HG02973 (cell line): ENCODE measurements around the gene ANKS1A.

ENCODE experiments used
- ATAC-seq: cut with Tn5 transposase; IDR thresholded peaks from one replicate; pipeline ENCODE4 v1.9.1; 2021; ENCODE audit warnings: moderate library complexity; ENCODE audit not compliant: unreplicated experiment

ANKS1A gene

GRCh38 chr6:34953061-34954025 lies 64.3 kb downstream of the ANKS1A start:
- ATAC-seq, result no peak

DNA sequence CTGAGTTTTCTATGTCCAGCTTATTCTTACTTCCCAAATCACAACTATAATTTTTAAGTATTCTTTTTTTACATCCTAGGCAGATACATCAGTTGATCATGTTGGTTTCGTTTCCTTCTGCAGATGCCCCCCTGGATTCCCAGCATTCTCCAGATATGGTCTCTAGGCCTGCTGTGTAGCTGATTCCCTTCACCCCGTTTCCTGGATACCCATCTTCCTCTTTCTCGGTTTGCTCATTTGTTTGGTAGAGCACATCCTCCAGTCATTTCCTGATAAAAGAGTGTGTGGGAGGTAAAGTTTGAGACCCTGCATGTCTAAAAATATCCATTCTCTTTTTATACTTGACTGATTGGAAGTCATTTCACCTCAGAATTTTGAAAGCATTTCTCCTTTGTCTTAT lies 66.4 kb downstream of the ANKS1A start:
- no peak for ATAC-seq

DNA sequence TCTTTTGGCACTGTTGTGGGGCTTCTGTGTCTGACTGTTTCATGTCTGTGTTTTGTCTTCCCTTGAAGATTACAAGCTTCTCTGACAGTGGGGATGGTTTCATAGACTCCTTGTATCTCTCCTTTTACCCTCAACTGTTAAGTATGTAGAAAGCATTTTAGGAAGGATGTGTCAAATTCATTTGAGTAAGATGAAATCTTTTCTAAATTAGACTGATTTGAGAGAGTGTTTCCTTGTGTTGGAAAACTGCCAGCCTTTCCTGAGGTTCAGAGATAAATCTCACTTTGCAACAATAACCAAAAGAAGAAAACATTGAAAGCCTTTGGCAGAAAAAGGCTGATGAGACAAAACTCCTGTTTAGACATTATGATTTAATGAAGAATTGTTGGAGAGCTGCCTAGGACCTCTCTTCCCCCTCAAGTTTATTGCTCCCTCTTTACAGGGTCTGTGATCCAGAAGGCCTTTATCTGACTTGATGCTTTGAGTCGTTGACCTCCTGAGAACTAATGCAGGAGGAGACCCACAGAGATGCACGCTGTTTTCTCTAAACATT lies 68.3 kb downstream of the ANKS1A start:
- no peak for ATAC-seq

GRCh38 chr6:34958734-34959133 lies 69.7 kb downstream of the ANKS1A start:
- ATAC-seq, result no peak

- ATAC-seq, result no peak
Observed at GRCh38 chr6:34959224-34959623, 70.2 kb downstream of the ANKS1A start.

- ATAC-seq, result no peak
Observed at GRCh38 chr6:34961082-34961481, 72.0 kb downstream of the ANKS1A start.

DNA sequence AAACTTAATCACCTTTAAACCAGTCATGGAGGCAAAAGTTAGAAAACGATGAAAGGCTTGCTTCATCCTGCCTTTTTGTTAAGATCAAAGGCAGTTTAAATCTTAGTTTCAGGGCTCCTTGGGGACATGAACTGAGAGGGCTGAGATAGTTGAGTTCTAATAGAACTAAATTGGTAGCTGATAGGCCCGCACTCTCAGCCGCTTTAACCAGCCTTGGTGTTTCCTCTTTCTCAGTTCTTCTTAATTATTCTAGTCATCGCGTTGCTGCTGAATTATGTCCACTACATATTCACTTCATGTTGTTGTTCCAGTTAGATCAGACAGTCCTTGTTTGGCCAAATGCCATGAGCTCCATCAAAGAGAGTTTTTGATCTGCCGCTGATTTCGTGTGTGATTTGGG lies 72.5 kb downstream of the ANKS1A start:
- ATAC-seq, result no peak

DNA sequence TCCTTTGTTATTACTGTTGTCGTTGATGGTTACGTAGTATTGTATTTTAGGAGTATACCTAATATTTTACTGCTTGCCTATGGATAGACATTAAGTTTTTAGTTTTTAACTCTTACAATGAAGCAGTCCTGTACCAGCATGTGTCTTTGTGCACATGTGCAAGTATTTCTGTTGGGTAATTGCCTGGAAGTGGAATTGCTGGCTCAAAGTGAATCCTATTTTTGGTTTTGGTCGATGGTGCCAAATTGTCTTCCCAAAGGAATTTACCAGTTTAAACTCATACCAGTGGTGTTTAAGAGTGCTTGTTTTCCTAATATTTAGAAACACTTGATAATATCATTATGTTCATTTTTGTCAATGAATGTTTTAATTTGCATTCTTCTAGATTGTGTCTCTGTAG lies 75.5 kb downstream of the ANKS1A start:
- no peak for ATAC-seq

DNA sequence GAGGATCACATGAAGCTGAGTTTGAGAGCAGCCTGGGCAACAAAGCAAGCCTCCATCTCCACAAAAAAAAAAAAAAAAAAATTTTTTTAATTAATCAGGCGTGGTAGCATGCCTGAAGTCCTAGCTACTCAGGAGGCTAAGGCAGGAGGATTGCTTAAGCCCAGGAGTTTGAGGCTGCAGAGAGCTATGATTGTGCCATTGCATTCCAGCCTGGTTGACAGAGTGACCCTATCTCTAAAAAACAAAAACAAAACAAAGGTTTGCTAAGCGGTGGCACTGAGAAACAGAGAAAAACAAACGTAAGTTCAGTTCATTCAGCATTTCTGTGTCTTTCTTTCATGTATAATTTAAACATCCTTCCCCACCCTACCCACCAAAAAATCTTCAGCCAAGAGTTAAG lies 78.4 kb downstream of the ANKS1A start:
- ATAC-seq, result no peak

DNA sequence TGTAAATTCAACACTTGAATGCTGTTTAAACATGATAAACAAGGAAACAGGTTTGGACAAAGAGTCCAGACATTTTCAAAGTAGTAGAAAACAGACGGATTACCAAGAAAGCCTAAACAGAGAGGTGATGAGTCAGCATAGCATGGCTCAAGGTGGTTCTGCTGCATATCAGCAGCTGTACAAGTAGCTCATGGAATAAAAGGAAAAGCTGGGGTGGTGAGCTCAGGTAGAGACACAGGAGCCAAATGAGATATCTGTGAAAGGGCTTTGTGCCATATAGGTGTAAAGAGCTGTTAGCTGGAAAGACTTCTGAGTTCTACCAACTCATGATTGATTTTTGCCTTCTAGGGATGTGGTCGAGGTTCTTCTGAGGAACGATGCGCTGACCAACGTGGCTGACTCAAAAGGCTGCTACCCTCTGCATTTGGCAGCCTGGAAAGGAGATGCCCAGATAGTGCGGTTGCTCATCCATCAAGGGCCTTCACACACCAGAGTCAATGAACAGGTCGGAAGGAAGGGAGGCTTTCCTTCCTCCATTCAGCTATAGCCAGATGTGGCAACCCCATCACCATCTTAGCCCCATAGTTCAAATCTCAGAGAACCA lies 80.7 kb downstream of the ANKS1A start:
- ATAC-seq, result no peak

DNA sequence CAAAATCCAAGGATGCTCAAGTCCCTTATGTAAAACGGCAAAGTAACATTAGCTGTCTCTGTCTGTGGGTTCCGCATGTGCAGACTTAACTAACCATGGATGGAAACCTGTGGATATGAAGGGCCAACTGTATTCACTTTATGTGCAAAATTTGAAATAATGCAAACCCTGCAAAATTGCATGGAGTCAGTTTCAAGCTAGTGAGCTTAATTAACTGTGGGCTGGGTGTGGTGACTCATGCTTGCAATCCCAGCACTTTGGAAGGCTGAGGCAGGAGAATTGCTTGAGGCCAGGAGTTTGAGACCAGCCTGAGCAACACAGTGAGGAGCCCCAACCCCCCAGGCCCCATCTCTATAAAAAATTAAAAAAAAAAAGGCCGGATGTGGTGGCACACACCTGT lies 81.4 kb downstream of the ANKS1A start:
- ATAC-seq, result no peak

GRCh38 chr6:34970957-34971356 lies 81.9 kb downstream of the ANKS1A start:
- no peak for ATAC-seq

DNA sequence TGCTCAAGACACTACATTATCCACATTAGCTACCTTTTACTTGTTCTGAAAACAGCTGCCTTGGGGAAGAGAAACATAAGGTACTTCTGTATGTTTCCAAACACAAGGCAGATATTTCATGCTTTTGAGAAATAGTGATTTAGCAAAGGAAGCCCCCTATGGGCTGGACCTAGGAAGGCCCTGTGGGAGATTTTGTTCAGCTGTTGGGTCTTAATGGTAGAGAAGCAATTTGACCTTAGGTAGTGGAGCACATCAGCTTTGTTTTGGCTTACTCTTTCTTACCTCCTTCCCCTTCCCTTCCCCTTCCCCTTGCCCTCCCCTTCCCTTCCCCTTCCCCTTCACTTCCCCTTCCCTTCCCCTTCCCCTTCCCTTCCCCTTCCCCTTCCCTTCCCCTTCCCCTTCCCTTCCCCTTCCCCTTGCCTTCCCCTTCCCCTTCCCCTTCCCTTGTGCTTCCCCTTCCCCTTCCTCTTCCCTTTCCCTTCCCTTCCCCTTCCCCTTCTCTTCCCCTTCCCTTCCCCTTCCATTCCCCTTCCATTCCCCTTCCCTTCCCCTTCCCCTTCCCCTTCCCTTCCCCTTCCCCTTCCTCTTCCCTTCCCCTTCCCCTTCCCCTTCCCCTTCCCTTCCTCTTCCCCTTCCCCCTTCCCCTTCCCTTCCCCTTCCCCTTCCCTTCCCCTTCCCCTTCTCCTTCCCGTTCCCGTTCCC lies 84.6 kb downstream of the ANKS1A start:
- ATAC-seq, result no peak

GRCh38 chr6:34974249-34974642 lies 85.2 kb downstream of the ANKS1A start:
- no peak for ATAC-seq

DNA sequence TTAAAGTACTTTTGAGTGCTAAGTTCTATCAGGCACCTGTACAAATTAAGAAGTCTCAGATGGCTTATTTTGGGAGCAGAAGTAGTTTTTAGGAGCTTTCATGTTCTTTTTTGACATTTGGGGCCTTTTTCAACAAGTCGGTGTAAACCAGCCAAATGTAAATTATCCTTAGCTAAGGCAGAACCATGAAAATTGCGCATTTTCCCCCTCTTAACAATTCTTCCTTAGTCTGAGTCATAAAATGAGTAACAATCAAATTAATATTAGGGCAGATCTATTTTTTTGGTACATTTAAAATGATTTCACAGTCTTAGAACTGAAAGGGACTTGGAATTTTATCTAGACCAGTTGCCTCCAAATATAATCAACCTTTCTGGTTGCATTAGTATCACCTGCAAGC lies 87.2 kb downstream of the ANKS1A start:
- ATAC-seq, result no peak

DNA sequence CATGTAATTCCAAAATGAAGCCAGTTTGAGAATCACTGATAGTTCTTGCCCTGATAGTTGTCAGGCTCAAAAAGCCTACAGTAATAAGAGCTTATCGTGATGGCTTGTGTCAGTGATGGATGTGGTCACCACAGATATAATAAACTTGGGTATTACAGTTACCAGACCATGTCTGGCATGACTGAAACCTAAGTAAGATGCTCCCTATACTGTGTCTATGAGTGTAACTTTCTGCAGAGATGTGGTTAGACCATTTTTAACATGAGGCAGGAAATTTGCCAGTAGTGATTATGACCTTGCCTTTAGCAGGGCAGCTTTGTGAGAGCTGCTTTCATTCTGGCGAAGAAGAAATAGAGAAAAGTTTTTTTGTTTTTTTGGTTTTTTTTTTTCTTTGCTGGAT lies 90.2 kb downstream of the ANKS1A start:
- ATAC-seq, result no peak

GRCh38 chr6:34979994-34980393 lies 90.9 kb downstream of the ANKS1A start:
- ATAC-seq, result no peak

DNA sequence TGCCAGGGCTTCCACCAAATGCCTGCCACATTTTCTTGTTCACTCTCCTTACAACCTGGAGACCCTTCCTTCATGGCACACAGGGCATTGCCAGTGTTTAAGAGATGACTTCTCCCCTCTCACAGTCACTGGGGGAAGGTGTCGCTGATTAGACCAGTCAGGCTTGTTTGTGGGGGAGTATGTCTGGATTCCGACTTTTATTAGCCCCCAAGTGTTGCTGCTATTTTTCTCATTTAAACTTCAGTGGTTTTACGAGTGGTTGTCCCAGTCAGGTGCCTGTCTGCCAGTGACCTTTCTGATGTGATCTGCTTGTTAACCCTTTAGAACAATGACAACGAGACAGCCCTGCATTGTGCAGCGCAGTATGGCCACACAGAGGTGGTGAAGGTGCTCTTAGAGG lies 92.3 kb downstream of the ANKS1A start:
- ATAC-seq, result no peak

DNA sequence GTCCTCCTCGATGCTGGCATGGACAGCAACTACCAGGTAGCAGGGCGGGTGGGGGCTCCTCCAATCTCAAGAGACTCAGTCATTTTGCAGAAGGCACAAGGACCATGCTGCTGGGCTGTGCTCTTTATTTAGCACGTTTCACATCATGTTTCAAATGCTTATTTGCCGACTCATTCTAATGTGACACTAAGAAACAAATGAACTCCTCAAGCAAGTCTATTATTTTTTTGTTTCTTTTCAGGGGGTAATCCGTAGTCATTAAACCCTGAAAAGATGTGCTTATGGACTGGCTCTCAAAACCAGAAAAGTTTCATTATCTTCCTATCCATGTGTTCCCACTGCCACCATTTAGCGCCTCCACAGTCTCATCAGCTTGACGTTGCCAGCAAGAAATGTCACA lies 92.9 kb downstream of the ANKS1A start:
- ATAC-seq, result no peak

GRCh38 chr6:34982424-34982852 lies 93.4 kb downstream of the ANKS1A start:
- no peak for ATAC-seq

- ATAC-seq, result no peak
Observed at GRCh38 chr6:34984416-34984815, 95.4 kb downstream of the ANKS1A start.
